Hematopoietic multipotent progenitor cell treated with erythropoietin and hydrocortisone succinate and interleukin-3 and kit ligand, for 15 days (in vitro differentiated cells): ENCODE measurements around the gene SP140L.
"Not testable (repeated sequence)": the region's sequence is repeated elsewhere in the genome, so short reads cannot be mapped to it uniquely, and the experiment has no call there.

Source experiments
- DNase-seq: peaks from one replicate; pipeline ENCODE4 v3.0.0-alpha.2; 2015; ENCODE audit warnings: low spot score

SP140L gene

DNA sequence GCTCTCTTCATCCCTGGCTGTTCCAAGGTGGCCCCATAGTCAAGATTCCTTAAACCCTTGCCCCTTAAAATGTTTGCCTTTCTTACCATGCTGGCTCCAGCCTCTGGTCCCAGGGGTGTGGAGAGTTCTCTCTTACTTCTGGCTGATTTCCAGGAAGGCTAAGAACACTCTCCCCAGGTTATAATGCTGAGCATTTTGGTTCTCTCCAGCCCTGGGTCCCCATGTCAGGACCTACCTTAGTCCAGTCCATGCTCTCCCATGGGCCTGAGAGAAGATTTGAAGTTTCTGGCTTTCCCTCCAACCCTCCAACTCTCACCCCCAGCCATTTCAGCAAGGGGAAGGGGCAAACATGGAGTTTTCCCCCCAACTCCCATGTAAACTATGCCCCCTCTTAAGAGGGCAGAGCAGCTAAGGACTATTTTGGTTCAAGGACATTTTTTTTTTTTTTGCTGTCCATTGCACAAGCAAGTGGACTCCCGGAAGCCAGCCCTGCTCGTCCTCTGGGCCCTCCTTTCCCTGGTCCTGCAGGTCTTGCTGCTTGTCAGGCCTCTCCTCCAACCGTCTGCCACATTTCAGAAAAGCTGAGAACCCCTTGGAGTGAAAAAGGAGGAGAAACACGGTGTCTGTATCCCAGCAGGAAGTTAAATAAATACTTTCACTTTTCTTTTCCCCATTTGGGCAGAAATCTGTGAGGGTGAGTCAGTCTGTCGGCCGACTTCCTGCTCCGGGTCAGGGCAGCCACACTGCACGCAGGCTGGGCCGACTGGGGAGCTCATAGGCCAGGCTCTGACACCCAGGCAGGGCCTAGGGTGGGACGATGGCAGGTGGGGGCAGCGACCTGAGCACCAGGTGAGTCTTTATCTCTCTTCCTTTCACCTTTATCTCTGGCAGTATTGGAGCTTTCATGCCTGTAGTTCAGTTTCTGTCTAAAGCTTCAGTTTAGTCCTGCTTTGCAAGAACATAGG lies at the start of gene SP140L:
Gene SP140L (plus strand): TSS at position 741 of the 965 bp plus-strand sequence. CDS start 77 bp downstream, at position 818.
- DNase-seq, result peak; percentile 67

- no peak for DNase-seq
These were observed 44.1 kb upstream of the SP140L start for GRCh38 chr2:230282936-230283335.

GRCh38 chr2:230286048-230286447 lies 40.9 kb upstream of the SP140L start:
- DNase-seq, result no peak

DNA sequence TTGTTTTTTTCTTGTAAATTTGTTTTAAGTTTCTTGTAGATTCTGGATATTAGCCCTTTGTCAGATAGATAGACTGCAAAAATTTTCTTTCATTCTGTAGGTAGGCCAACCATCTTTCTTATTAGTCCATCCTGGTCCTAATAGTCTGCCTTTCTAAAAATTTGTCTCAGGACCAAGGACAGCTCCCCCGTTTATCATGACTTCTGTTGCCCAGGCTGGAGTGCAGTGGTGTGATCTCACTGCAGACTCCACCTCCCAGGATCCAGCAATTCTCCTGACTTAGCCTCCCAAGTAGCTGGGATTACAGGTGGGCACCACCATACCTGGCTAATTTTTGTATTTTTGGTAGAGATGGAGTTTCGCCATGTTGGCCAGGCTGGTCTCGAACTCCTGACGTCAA lies 37.7 kb upstream of the SP140L start:
- not testable (repeated sequence) for DNase-seq

DNA sequence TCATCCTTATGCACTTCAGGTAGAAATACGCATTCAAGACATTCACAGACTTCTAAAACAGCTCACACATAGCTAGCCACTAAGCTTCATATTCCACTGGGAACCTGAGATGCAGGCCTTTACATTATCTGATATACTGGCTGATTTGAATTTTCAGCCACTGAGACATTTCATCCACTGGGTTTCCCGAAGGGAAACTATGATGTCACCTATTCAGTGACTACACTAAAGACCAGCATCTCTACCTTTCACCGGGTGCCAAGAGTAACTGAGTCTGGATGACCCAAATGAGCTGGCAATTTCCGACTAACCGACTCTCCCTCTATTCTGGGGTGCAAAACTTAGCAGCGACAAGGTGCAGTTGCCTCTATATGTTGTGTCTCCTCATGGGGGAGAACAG lies 31.8 kb upstream of the SP140L start:
- DNase-seq, result no peak

- DNase-seq, result no peak
These were observed 30.1 kb upstream of the SP140L start for GRCh38 chr2:230296917-230297316.

- no peak for DNase-seq
These were observed 27.4 kb upstream of the SP140L start for GRCh38 chr2:230299618-230300017.

DNA sequence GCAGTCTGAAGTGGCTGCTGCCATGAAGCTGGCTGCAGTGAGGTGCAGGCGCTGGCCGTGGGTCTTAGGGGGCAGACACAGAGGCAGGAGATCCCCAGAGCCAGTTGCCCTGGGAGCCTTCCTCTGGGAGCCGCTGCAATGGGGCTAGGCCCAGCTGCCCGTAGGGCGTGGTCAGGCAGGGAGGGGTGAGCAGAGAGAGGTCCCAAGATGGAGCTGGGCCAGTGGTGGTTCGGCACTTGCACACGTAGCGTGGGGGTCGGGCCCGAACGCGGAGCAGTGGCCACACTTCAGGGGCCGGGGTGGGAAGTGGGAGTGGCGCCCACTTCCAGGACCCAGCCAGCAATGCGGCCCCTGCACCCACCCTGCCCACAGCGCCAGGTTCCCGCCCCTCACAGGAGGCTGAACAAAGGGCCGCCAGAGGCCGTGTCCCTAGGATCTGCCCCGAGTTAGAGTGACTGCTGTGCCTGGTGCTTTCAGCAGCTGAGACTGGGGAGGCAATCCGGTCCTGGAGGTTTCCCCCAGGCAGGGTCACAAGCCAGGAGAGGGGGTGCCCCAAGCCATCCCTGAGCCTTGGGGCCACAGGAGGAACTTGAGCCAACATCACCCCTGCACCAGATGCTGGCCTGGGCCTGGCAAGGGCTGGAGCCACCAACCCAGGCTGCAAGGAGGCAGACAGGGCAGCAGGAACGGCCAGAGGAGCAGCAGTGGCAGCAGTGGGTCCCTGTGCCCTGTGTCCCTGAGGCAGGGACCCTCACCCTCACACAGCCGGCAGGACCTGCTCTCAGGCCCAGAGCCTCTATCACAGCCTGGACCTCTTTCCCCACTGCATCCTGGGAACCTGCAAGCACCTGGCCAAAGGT lies 21.3 kb upstream of the SP140L start:
- no peak for DNase-seq

DNA sequence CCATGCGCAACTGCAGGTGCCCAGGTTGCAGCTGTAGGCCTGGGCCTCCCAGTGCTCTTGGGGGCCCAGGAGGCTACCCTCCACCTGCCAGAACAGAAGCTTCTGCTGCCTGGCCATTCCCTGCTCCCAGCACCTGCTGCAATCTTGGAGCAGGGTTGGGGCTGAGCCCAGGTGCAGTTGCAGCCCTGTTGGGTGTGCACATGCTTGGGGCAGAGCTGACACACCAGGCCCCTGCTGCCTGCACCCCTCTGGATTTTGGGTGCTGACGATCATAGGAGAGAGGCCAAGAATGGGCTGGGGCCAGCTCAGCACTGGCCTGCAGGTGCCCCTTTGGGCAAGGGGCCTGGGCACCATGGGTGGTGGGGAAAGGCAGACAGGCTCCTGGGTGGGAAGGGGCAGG lies 20.5 kb upstream of the SP140L start:
- DNase-seq, result no peak

- DNase-seq, result no peak
These were observed 19.5 kb upstream of the SP140L start for GRCh38 chr2:230307485-230307884.

DNA sequence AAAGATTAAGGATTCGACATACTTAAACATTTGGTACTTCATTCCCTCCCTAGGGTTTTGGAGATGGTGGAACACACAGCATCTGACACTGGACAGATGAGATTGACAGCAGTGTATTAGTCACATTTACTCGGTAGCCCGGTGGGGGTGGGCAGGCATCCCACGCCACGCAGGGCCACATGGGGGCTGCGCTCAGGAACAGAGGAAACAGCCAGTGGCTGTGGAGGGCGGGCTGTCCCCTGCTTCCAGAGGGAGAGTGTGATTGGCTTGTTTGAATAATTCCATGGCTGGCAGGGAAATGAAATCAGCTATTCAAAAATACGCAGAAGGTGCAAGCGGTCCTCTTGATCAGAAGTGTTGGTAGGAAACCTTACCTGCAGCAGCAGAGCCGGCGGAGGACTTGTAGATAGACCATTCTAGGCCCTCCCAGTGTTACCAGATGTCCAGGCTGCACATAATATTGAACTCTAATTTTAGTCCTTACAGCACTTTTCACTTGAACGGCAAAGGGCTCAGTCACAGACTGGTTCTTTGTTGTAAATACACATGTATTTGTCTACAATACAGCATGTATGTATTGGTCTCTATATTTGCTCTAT lies 18.5 kb upstream of the SP140L start:
- DNase-seq, result no peak

GRCh38 chr2:230310792-230311191 lies 16.2 kb upstream of the SP140L start:
- DNase-seq, result not testable (repeated sequence)

GRCh38 chr2:230311634-230312033 lies 15.4 kb upstream of the SP140L start:
- DNase-seq, result not testable (repeated sequence)

- DNase-seq, result no peak
These were observed 14.4 kb upstream of the SP140L start for GRCh38 chr2:230312638-230313037.

- no peak for DNase-seq
These were observed 9.6 kb upstream of the SP140L start for GRCh38 chr2:230317366-230317765.

DNA sequence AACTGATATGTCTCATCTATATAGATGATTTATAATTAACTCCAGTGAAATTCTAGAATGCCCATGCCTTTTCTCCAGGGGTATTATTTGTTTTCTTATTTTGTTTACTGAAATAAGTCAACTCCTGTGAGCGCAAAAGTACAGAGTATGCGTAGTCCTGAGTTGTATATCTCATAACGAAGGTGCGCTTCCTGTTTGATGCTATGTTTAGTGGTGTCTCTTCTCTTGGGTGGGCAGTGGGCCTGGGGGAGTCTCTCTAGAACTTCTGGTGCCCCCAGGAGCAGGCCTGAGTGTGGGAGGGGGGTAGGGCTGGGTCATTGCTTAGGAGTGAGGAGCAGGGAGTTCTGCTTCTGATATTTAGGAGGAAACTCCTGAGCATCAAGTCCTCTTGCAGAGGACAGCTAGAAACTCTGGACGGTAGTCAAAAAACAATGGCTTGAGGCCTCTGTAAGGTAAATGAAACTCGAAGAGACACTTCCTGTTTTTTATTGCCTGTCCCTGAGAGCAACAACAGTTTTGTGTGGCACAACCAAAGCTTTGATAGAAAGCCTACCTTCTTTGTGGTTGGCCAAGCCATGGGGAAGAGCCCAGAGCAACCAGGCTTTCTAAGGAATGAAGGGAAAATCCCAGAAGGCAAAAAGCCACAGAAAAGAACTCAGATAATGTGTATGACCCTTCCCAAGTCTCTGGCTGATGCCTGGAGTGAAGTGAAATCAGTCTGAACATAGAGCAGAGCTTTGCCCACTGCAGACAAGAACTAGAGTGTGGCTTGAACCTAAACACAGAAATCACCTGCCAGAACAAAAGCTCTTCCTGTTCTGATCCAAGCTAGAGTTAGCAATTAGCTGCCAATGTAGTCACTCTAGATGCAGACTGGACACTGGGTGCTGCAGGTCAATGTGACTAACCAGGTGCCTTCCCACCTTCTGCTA lies 8.5 kb upstream of the SP140L start:
- DNase-seq, result no peak

GRCh38 chr2:230319211-230319862 lies 7.7 kb upstream of the SP140L start:
- DNase-seq, result no peak

DNA sequence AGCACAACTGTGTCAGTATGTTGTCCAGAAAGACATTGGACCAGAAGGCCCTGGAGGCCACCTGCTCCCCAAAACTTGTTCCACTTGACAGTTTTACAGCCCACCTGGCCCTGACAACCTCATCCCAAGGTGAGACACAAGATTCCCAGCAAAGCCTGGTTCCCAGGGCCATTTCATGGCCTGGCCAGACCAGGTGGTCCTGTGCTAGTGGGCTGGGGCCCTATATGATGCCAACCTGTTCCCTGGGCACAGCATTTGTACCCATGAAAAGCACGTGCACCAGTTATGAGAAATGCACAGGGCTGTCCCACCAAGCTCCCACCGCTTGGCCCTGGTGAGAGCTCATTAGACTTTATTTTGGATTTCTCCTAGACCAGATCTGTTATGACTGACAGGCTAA lies 6.0 kb upstream of the SP140L start:
- DNase-seq, result no peak

GRCh38 chr2:230322561-230323384 lies 4.2 kb upstream of the SP140L start:
- no peak for DNase-seq
